HG02970 (cell line): ENCODE results near the gene RPS6KA4.

Experiments
- ATAC-seq: cut with Tn5 transposase; IDR thresholded peaks from one replicate; pipeline ENCODE4 v1.9.1; 2021; ENCODE audit warnings: mild to moderate bottlenecking, moderate library complexity, moderate number of reproducible peaks; ENCODE audit not compliant: unreplicated experiment, low FRiP score

RPS6KA4 gene

GRCh38 chr11:64362339-64362738, 3.4 kb downstream of the RPS6KA4 start:
- no peak for ATAC-seq

- ATAC-seq, result no peak
Observed at GRCh38 chr11:64364435-64364834, 5.5 kb downstream of the RPS6KA4 start.

- ATAC-seq, result no peak
Observed at GRCh38 chr11:64364911-64365310, 5.9 kb downstream of the RPS6KA4 start.

GRCh38 chr11:64366751-64367150, 7.8 kb downstream of the RPS6KA4 start:
- no peak for ATAC-seq

- ATAC-seq, result no peak
Observed at GRCh38 chr11:64367931-64368672, 9.1 kb downstream of the RPS6KA4 start.

GRCh38 chr11:64368673-64369074, 9.7 kb downstream of the RPS6KA4 start:
- ATAC-seq, result no peak

- ATAC-seq, result no peak
Observed at GRCh38 chr11:64369440-64370421, 10.8 kb downstream of the RPS6KA4 start.

GRCh38 chr11:64371201-64371600, 12.2 kb downstream of the RPS6KA4 start:
- no peak for ATAC-seq

GRCh38 chr11:64372021-64372420, 13.1 kb downstream of the RPS6KA4 start:
- no peak for ATAC-seq

GRCh38 chr11:64372802-64373597, 14.0 kb downstream of the RPS6KA4 start:
- ATAC-seq, result no peak

- ATAC-seq, result no peak
Observed at GRCh38 chr11:64373598-64373974, 14.6 kb downstream of the RPS6KA4 start.

GRCh38 chr11:64376071-64376470, 17.1 kb downstream of the RPS6KA4 start:
- ATAC-seq, result no peak

GRCh38 chr11:64378335-64378880, 19.4 kb downstream of the RPS6KA4 start:
- ATAC-seq, result no peak

GRCh38 chr11:64379160-64379559, 20.2 kb downstream of the RPS6KA4 start:
- ATAC-seq, result no peak

- no peak for ATAC-seq
Observed at GRCh38 chr11:64379817-64380709, 21.1 kb downstream of the RPS6KA4 start.

GRCh38 chr11:64381350-64381749, 22.4 kb downstream of the RPS6KA4 start:
- no peak for ATAC-seq

- no peak for ATAC-seq
Observed at GRCh38 chr11:64382047-64382446, 23.1 kb downstream of the RPS6KA4 start.

- no peak for ATAC-seq
Observed at GRCh38 chr11:64382586-64382985, 23.6 kb downstream of the RPS6KA4 start.

GRCh38 chr11:64383580-64383979, 24.6 kb downstream of the RPS6KA4 start:
- ATAC-seq, result no peak
